Liver (tissue), 9 donors: ENCODE data around the gene EPHB6. TPM values are rescaled to one million over a fixed set of nuclear protein-coding genes. Genes with fewer than 3 reads are reported as not detected.

Source experiments
- DNase-seq: peaks from one replicate; pipeline ENCODE4 v3.0.0-alpha.2; 2017; ENCODE audit warnings: low spot score
- H3K27ac ChIP-seq, 2 donors: one replicate each; pipeline ENCODE4 v1.7.0; 2013; ENCODE audit warnings: inconsistent platforms in 2 of 2, low read length in 2 of 2, control low read depth in 1 of 2, low read depth in 1 of 2, mild to moderate bottlenecking in 1 of 2
- H3K27me3 ChIP-seq, 4 donors: one replicate each; pipeline versions ENCODE4 v1.6.1 to v1.7.0; 2013; ENCODE audit warnings: low read length in 3 of 4, inconsistent platforms in 1 of 4, mild to moderate bottlenecking in 1 of 4, moderate library complexity in 1 of 4; ENCODE audit not compliant: control insufficient read depth in 4 of 4, insufficient read depth in 4 of 4
- H3K36me3 ChIP-seq, 4 donors: one replicate each; pipeline versions ENCODE4 v1.6.1 to v1.7.0; 2013; ENCODE audit warnings: low read length in 3 of 4, mild to moderate bottlenecking in 3 of 4, low read depth in 1 of 4, moderate library complexity in 1 of 4; ENCODE audit not compliant: control insufficient read depth in 4 of 4, insufficient read depth in 3 of 4
- H3K4me1 ChIP-seq, 4 donors: one replicate each; pipeline versions ENCODE4 v1.6.1 to v1.7.0; 2013; ENCODE audit warnings: low read length in 3 of 4, mild to moderate bottlenecking in 3 of 4, moderate library complexity in 1 of 4; ENCODE audit not compliant: control insufficient read depth in 4 of 4, insufficient read depth in 4 of 4
- H3K4me3 ChIP-seq, 3 donors: one replicate each; pipeline versions ENCODE4 v1.6.1 to v1.7.0; 2013; ENCODE audit warnings: low read length in 3 of 3, control low read depth in 1 of 3, low read depth in 1 of 3, mild to moderate bottlenecking in 1 of 3
- H3K9ac ChIP-seq, 2 donors: one replicate each; pipeline ENCODE4 v1.7.0; 2013; ENCODE audit warnings: low read length in 2 of 2, mild to moderate bottlenecking in 2 of 2, moderate library complexity in 2 of 2, control low read depth in 1 of 2, low read depth in 1 of 2
- H3K9me3 ChIP-seq, 4 donors: one replicate each; pipeline versions ENCODE4 v1.6.1 to v1.7.0; 2013; ENCODE audit warnings: low read length in 3 of 4; ENCODE audit not compliant: control insufficient read depth in 4 of 4
- EGR1 ChIP-seq, 2 donors: IDR thresholded peaks; 2 replicates each; pipeline ENCODE4 v1.6.1; 2016 to 2018; ENCODE audit warnings: antibody characterized with exemption in 2 of 2, low read depth in 2 of 2
- FOXA2 ChIP-seq: IDR thresholded peaks from 2 replicates; pipeline ENCODE4 v1.6.1; 2016; ENCODE audit warnings: antibody characterized with exemption
- GABPA ChIP-seq, 2 donors: IDR thresholded peaks in 1 of 2; conservative IDR thresholded peaks in 1 of 2; 2 replicates each; pipeline ENCODE4 v1.6.1; 2016; ENCODE audit warnings: antibody characterized with exemption in 2 of 2, mild to moderate bottlenecking in 1 of 2, moderate library complexity in 1 of 2
- HNF4A ChIP-seq, 2 donors: conservative IDR thresholded peaks; 2 replicates each; pipeline ENCODE4 v1.6.1; 2016; ENCODE audit warnings: antibody characterized with exemption in 2 of 2, mild to moderate bottlenecking in 2 of 2
- HNF4G ChIP-seq: IDR thresholded peaks from 2 replicates; pipeline ENCODE4 v1.6.1; 2016; ENCODE audit warnings: antibody characterized with exemption
- MAX ChIP-seq: IDR thresholded peaks from 2 replicates; pipeline ENCODE4 v1.6.1; 2016; ENCODE audit warnings: antibody characterized with exemption
- NR2F2 ChIP-seq: IDR thresholded peaks from 2 replicates; pipeline ENCODE4 v1.6.1; 2016; ENCODE audit warnings: antibody characterized with exemption
- RAD21 ChIP-seq, 2 donors: IDR thresholded peaks; 2 replicates each; pipeline ENCODE4 v1.6.1; 2016; ENCODE audit warnings: antibody characterized with exemption in 2 of 2, mild to moderate bottlenecking in 2 of 2
- RXRA ChIP-seq, 2 donors: IDR thresholded peaks; 2 replicates each; pipeline ENCODE4 v1.6.1; 2017 to 2018; ENCODE audit warnings: antibody characterized with exemption in 2 of 2, mild to moderate bottlenecking in 1 of 2
- SP1 ChIP-seq: IDR thresholded peaks from 2 replicates; pipeline ENCODE4 v1.6.1; 2018; ENCODE audit warnings: antibody characterized with exemption, mild to moderate bottlenecking
- TAF1 ChIP-seq: conservative IDR thresholded peaks from 2 replicates; pipeline ENCODE4 v1.6.1; 2016; ENCODE audit warnings: antibody characterized with exemption, mild to moderate bottlenecking
- YY1 ChIP-seq: IDR thresholded peaks from 2 replicates; pipeline ENCODE4 v1.6.1; 2016; ENCODE audit warnings: antibody characterized with exemption, mild to moderate bottlenecking
- ZBTB33 ChIP-seq: IDR thresholded peaks from 2 replicates; pipeline ENCODE4 v1.6.1; 2016; ENCODE audit warnings: antibody characterized with exemption
- WGBS: extraction: QIAGEN DNeasy Blood & Tissue Kit; methylation state at CpG from one replicate; pipeline ENCODE4 v1.1.7; 2013; 5-methylcytosine and 5-hydroxymethylcytosine counted together
- polyA plus RNA-seq, 2 donors: library from polyadenylated mRNA; stranded (reverse) in 1 of 2; unstranded in 1 of 2; fragments of 200-250 nt in 1 of 2; fragments of >200 nt in 1 of 2; fragmentation: Nextera tagmentation in 1 of 2; extraction: Ambion mirVana in 1 of 2; gene quantifications; one replicate each; pipeline versions ENCODE4 v1.2.1 to v1.2.3, GENCODE V29; 2013 to 2015
- total RNA-seq, 2 donors: library from RNA; depleted of rRNA; stranded (reverse); fragments of >200 nt; gene quantifications; one replicate each; pipeline ENCODE4 v1.2.3, GENCODE V29; 2014
- TF ChIP-seq, protein P1 (sequence below): IDR thresholded peaks from 2 replicates; pipeline ENCODE4 v1.6.1; 2016; ENCODE audit warnings: antibody characterized with exemption
- TF ChIP-seq, protein P2 (sequence below): fragments of 150-350 bp; IDR thresholded peaks from 2 replicates; pipeline ENCODE4 v1.5.1; 2017; ENCODE audit warnings: improper control_type of control experiment, low read depth, low read length; ENCODE audit not compliant: missing input control
- donor health status: healthy.
- donor health status: healthy.
- donor health status: healthy.
- donor health status: healthy.
- donor health status: healthy.

The EPHB6 gene
- total and polyA plus RNA-seq, 4 donors = 1.2 to 4.3 (median 2.0) TPM

DNA sequence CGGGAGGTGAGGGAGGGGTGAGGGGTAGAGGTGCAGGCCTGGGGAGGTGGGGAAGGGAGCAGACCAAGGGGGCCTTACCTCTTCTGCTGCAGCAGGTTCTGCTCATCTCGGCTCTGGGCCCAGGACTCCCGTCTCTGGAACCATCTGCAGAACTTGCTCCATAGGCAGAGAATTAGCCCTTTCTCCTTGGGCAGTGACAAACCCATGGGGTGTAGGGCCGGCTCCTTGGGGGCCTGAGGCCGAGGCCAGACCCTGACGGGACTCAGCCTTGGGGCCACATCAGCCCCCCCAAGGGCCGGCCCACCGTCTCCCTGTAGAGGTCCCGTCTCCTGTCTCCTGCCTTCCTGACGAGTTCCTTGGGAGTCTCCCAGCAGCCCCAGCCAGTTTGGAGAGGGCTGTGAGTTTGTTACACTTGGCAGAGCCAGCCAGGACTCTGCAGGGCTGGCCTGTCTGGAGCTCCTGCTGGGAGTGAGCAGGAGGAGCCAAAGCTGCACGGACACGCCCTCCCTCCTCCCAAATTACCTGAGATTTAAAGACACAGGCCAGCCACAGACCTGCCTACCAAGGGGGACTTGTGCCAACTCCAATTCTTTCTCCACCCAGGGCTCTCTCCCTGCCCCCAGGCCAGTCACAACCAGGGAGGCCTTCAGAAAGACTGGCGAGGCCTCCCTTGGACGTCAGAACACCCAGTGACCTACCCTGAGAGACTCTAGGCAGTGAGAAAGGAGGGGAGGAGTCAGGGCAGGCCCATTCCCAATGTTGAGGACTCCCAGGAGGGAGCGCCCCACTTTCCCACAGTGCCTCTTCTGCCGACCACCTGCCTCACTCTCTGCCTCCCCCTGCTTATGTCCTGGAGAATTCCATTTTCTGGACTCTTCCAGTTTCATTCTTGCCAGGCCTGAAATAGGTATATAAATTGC is 30.7 kb downstream of the EPHB6 start, which contains the start of gene TRPV6:
Gene TRPV6 (minus strand): TSS at position 435 of the 920 bp plus-strand sequence.
- H3K9me3 ChIP-seq = no peaks in the 10 kb centered on the region
- H3K36me3 ChIP-seq = no peaks in the 10 kb centered on the region
- no peak within 1 kb of the TSS for H3K9ac ChIP-seq
- H3K27ac ChIP-seq = no peak within 1 kb of the TSS
- TF ChIP-seq TAF1 = no peak
- no peak for TF ChIP-seq NR2F2
- no peak for TF ChIP-seq SP1
- TF ChIP-seq HNF4G = no peak
- TF ChIP-seq, protein P1, sequence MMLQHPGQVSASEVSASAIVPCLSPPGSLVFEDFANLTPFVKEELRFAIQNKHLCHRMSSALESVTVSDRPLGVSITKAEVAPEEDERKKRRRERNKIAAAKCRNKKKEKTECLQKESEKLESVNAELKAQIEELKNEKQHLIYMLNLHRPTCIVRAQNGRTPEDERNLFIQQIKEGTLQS = no peak
- no peak for TF ChIP-seq MAX
- no peak for TF ChIP-seq RXRA (IDR thresholded peaks at IDR 0.05)
- TF ChIP-seq ZBTB33 = no peak
- TF ChIP-seq, protein P2, sequence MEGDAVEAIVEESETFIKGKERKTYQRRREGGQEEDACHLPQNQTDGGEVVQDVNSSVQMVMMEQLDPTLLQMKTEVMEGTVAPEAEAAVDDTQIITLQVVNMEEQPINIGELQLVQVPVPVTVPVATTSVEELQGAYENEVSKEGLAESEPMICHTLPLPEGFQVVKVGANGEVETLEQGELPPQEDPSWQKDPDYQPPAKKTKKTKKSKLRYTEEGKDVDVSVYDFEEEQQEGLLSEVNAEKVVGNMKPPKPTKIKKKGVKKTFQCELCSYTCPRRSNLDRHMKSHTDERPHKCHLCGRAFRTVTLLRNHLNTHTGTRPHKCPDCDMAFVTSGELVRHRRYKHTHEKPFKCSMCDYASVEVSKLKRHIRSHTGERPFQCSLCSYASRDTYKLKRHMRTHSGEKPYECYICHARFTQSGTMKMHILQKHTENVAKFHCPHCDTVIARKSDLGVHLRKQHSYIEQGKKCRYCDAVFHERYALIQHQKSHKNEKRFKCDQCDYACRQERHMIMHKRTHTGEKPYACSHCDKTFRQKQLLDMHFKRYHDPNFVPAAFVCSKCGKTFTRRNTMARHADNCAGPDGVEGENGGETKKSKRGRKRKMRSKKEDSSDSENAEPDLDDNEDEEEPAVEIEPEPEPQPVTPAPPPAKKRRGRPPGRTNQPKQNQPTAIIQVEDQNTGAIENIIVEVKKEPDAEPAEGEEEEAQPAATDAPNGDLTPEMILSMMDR = no peak
- TF ChIP-seq HNF4A (conservative IDR thresholded peaks at IDR 0.05) = no peak
- no peak for TF ChIP-seq YY1
- TF ChIP-seq FOXA2 = no peak
- no peak for TF ChIP-seq GABPA (IDR thresholded peaks at IDR 0.05 in 1 of 2, conservative IDR thresholded peaks at IDR 0.05 in 1 of 2)
- TF ChIP-seq EGR1 (IDR thresholded peaks at IDR 0.05; ENCODE audit: low read depth in 2 of 2) = no peak
- H3K4me3 ChIP-seq = no peak within 1 kb of the TSS
- H3K27me3 ChIP-seq = no peaks in the 10 kb centered on the region
- WGBS = 65% methylated on average over 16 of the region's 16 CpGs
- DNase-seq = no peak
- H3K4me1 ChIP-seq = no peaks in the 10 kb centered on the region

DNA sequence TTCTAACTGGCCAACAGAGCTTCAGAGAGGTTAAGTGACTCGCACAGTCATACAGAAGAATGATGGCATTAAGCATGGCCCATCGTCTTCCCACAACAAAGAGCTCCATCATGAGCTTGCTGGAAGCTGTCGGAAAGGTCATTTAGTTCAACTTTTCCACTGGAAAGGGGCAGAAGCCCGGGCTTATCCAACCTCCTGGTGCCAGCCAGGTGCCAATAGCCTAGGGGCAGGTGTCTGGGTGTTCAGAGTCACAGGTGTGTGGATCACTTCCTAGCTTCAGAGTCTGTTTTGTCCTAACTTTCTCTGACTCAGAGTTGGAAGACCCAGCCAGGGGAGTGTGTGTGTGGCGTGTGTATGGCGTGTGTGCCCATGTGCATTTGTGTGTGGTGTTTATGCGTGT is 32.0 kb downstream of the EPHB6 start:
- H3K36me3 ChIP-seq = no peaks in the 10 kb centered on the region
- no peaks in the 10 kb centered on the region for H3K9me3 ChIP-seq
- no peak overlapping the region for H3K9ac ChIP-seq
- H3K4me3 ChIP-seq = no peak overlapping the region
- no peaks in the 10 kb centered on the region for H3K4me1 ChIP-seq
- TF ChIP-seq FOXA2 (no peak), GABPA (IDR thresholded peaks at IDR 0.05 in 1 of 2, conservative IDR thresholded peaks at IDR 0.05 in 1 of 2) (no peak), MAX (no peak), RAD21 (IDR thresholded peaks at IDR 0.05) (no peak), EGR1 (IDR thresholded peaks at IDR 0.05; ENCODE audit: low read depth in 2 of 2) (no peak)
- TF ChIP-seq, protein P1 = no peak
- H3K27ac ChIP-seq = no peak overlapping the region
- no peak for DNase-seq
- H3K27me3 ChIP-seq = peaks cover 0 to 2% (median 0%) of the 10 kb centered on the region in 4 donors
- WGBS = 83% methylated on average over 7 of the region's 7 CpGs
